HFF-Myc (cell line): ENCODE results near the gene RUBCN.

Experiments
- DNase-seq: peaks from one replicate; pipeline ENCODE4 v3.0.0-alpha.2; 2011; ENCODE audit warnings: low read depth; ENCODE audit errors: extremely low read depth
- H3K4me3 ChIP-seq: replicated peaks from 2 replicates; pipeline ENCODE4 v1.5.1; 2011; ENCODE audit warnings: low read depth, mild to moderate bottlenecking, control low read depth, low read length
- CTCF ChIP-seq: IDR thresholded peaks from 2 replicates; pipeline ENCODE4 v1.5.1; 2012; ENCODE audit warnings: mild to moderate bottlenecking, low read depth, low read length, control low read depth; ENCODE audit errors: missing control alignments

Gene RUBCN

GRCh38 chr3:197690754-197691153 is 46.0 kb downstream of the RUBCN start:
- no peak overlapping the region for H3K4me3 ChIP-seq
- DNase-seq = no peak
- no peak for TF ChIP-seq CTCF

- DNase-seq = no peak
- no peak for TF ChIP-seq CTCF
- no peak overlapping the region for H3K4me3 ChIP-seq
Measured at GRCh38 chr3:197687570-197687969, 49.1 kb downstream of the RUBCN start.

DNA sequence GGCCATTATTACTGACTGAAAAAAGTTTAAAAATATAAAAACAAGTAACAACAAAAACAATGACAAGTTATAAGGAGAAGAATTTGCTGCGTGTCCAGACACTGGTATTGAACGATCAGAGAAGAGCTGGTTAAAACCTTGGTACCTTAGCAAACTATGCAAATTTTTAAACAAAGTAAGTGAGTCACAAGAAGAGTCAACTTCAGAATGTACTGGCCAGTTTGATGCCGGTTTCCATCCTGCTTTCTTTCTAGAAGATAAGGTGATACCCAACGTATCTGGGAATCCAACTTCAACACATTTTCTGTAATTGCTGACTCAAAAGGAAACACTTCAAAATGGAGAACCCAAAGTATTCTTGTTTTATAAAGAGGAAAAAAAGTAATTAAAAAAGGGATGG is 49.8 kb downstream of the RUBCN start:
- TF ChIP-seq CTCF = no peak
- no peak overlapping the region for H3K4me3 ChIP-seq
- no peak for DNase-seq

DNA sequence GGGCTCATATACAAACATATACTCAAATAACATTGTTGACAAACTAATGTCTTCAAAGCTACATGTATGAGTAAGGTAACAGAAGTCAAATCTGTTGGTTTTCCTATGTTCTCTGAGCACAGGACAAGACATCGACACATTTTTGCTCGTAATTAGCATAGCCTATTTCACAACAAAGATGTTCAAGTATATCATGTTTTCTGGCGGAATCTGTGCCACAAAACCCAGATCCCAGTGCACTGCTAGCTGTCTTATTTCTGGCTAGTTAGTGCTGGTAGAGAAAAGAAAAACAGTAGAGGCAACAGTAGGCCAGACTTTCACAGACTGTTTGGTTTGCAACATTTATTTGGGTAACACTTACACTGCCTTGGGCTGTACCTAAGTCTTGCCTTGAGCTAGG is 51.2 kb downstream of the RUBCN start:
- TF ChIP-seq CTCF = no peak
- no peak overlapping the region for H3K4me3 ChIP-seq
- no peak for DNase-seq

DNA sequence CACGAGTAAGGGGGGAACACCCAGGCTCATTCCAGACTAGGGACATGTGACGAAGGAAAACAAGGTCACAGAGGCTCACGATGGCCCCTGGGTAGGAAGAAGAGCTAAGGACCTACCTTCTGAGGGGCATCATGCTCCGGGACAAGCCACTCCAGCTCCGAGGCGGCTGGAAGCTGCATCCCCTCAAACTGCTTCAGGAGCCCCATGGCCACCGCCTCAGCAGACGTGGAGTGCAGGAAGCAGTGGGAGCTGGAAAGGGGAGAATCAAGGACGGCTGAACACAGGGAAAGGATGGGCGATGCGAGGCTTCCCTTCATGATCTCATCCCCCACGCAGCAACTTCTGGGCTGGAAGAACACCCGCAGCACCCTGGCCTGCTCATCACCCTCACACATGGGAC is 53.5 kb downstream of the RUBCN start:
- no peak for TF ChIP-seq CTCF
- H3K4me3 ChIP-seq = no peak overlapping the region
- no peak for DNase-seq

DNA sequence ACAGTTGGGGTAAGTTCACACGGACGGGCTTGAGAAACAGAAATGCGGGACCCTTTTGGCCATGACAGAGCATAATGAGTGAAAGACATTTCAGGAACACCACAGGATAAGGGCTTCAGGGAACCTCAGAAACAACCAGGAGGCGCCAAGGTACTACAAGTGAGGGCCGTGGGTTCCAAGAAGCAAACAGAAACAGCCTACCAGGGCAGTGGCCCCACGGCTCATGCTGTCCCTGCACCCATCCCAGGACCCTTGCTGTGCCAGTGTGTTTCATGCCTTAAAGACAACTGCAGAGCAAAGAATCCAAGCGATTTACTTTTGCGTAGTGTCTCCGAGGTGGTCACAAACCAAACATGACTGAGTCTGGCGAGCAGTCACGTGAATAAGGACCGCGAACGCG is 54.0 kb downstream of the RUBCN start:
- TF ChIP-seq CTCF = no peak
- no peak for DNase-seq
- no peak overlapping the region for H3K4me3 ChIP-seq

DNA sequence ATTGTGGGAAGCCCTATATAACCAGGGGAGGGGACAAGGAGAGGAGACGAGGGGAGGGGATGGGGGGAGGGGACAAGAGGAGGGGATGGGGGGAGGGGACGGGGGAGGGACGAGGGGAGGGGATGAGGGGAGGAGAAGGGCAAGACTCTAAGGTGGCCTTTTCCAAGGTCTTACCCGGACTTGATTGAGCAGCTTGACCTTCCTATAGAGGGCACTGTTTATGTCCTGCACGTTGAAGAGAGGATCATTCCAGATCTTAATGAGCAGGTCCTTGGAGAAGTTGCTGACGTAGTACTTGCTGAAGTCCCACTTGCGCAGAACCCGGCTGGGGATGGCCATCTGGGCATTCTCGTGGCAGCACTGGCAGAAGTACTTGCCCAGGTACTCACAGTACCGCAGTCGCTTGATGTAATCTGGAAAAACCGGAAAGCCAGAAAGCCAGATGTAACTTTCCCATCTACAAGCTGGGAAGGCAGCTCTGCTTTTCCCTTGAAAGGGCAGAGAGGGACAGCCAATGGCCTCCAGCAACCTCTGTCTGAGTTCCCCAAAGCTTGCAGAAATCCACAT is 55.7 kb downstream of the RUBCN start:
- DNase-seq = no peak
- no peak for TF ChIP-seq CTCF
- no peak overlapping the region for H3K4me3 ChIP-seq
